ENCODE measurements around the gene AGMO.

The AGMO gene

GRCh38 chr7:15167912-15168311 is 393.9 kb downstream of the AGMO start:
- H3K27ac ChIP-seq, result no peak overlapping the region
- no peak for TF ChIP-seq CTCF (conservative IDR thresholded peaks at IDR 0.05)

- H3K27ac ChIP-seq, result no peak overlapping the region
- TF ChIP-seq CTCF (conservative IDR thresholded peaks at IDR 0.05) (no peak), ZFX (IDR thresholded peaks at IDR 0.05) (no peak)
These were observed 395.2 kb downstream of the AGMO start for GRCh38 chr7:15166620-15167019.

- no peak overlapping the region for H3K27ac ChIP-seq
- TF ChIP-seq ZFX (IDR thresholded peaks at IDR 0.05) (no peak), CTCF (conservative IDR thresholded peaks at IDR 0.05) (no peak)
These were observed 402.6 kb downstream of the AGMO start for GRCh38 chr7:15159261-15159660.

- TF ChIP-seq CTCF (conservative IDR thresholded peaks at IDR 0.05), result no peak
- no peak for TF ChIP-seq ZFX (IDR thresholded peaks at IDR 0.05)
- no peak overlapping the region for H3K27ac ChIP-seq
These were observed 403.5 kb downstream of the AGMO start for GRCh38 chr7:15158141-15158810.
